ENCODE results near the gene RIT1. TPM values are rescaled to one million over a fixed set of nuclear protein-coding genes. Genes with fewer than 3 reads are reported as not detected.
A peak's percentile ranks its signal among the peaks of the same experiment; 100 is the strongest.

RIT1 gene
- polyA plus RNA-seq, 1 donor from 2014 or later, result 83.5 TPM

- no peak overlapping the region for H2AFZ ChIP-seq (ENCODE audit: low read depth, low read length)
- H3K27ac ChIP-seq (ENCODE audit: low read length), result no peak overlapping the region
- no peaks in the 10 kb centered on the region for H3K27me3 ChIP-seq (ENCODE audit: insufficient read depth, low read depth, low read length)
- H3F3A ChIP-seq (ENCODE audit: insufficient read depth, low read length, poor library complexity, severe bottlenecking), result no peaks in the 10 kb centered on the region
- H4K20me1 ChIP-seq (ENCODE audit: insufficient read depth), result no peaks in the 10 kb centered on the region
- no peak for TF ChIP-seq REST (IDR thresholded peaks at IDR 0.05; ENCODE audit: borderline replicate concordance)
- no peak for TF ChIP-seq EZH2 (IDR thresholded peaks at IDR 0.05; ENCODE audit: borderline replicate concordance, insufficient read depth, low read length, poor library complexity, severe bottlenecking)
- no peak for TF ChIP-seq POLR2AphosphoS5 (IDR thresholded peaks at IDR 0.05)
- no peak for TF ChIP-seq TAF1 (IDR thresholded peaks at IDR 0.05; ENCODE audit: low read depth)
- no peak for TF ChIP-seq CTCF (IDR thresholded peaks at IDR 0.05; ENCODE audit: poor library complexity, severe bottlenecking)
- TF ChIP-seq SMC3 (conservative IDR thresholded peaks at IDR 0.05; ENCODE audit: poor library complexity), result no peak
- no peak for TF ChIP-seq MXI1 (conservative IDR thresholded peaks at IDR 0.05; ENCODE audit: poor library complexity, severe bottlenecking)
- TF ChIP-seq RAD21 (conservative IDR thresholded peaks at IDR 0.05), result no peak
- no peak for TF ChIP-seq EP300 (conservative IDR thresholded peaks at IDR 0.05; ENCODE audit: poor library complexity, severe bottlenecking)
- H3K36me3 ChIP-seq (ENCODE audit: insufficient read depth, low read length), result no peaks in the 10 kb centered on the region
- no peak overlapping the region for H3K9ac ChIP-seq (ENCODE audit: low read length)
- H3K4me2 ChIP-seq (ENCODE audit: low read length), result peak overlapping the region; percentile 35
- H3K79me2 ChIP-seq (replicated peaks; ENCODE audit: insufficient read depth, low read length), result peaks cover 36% of the 10 kb centered on the region
- H3K9me3 ChIP-seq (ENCODE audit: low read length), result no peaks in the 10 kb centered on the region
- H3K4me3 ChIP-seq (ENCODE audit: low read length), result peak overlapping the region; percentile 44
- H3K9me2 ChIP-seq (ENCODE audit: insufficient read depth, low read length), result no peaks in the 10 kb centered on the region
These were observed 60.8 kb downstream of the RIT1 start for GRCh38 chr1:155850345-155850744.

- H3K27ac ChIP-seq (ENCODE audit: low read length), result no peak overlapping the region
- TF ChIP-seq SMC3 (conservative IDR thresholded peaks at IDR 0.05; ENCODE audit: poor library complexity) (no peak), RAD21 (conservative IDR thresholded peaks at IDR 0.05) (no peak), MXI1 (conservative IDR thresholded peaks at IDR 0.05; ENCODE audit: poor library complexity, severe bottlenecking) (no peak), CTCF (IDR thresholded peaks at IDR 0.05; ENCODE audit: poor library complexity, severe bottlenecking) (no peak), EZH2 (IDR thresholded peaks at IDR 0.05; ENCODE audit: borderline replicate concordance, insufficient read depth, low read length, poor library complexity, severe bottlenecking) (no peak), EP300 (conservative IDR thresholded peaks at IDR 0.05; ENCODE audit: poor library complexity, severe bottlenecking) (no peak), POLR2AphosphoS5 (IDR thresholded peaks at IDR 0.05) (no peak), REST (IDR thresholded peaks at IDR 0.05; ENCODE audit: borderline replicate concordance) (no peak), TAF1 (IDR thresholded peaks at IDR 0.05; ENCODE audit: low read depth) (no peak)
- no peak overlapping the region for H3K4me3 ChIP-seq (ENCODE audit: low read length)
- H3K4me2 ChIP-seq (ENCODE audit: low read length), result no peak overlapping the region
- no peak overlapping the region for H2AFZ ChIP-seq (ENCODE audit: low read depth, low read length)
- H4K20me1 ChIP-seq (ENCODE audit: insufficient read depth), result no peaks in the 10 kb centered on the region
- H3F3A ChIP-seq (ENCODE audit: insufficient read depth, low read length, poor library complexity, severe bottlenecking), result no peaks in the 10 kb centered on the region
- H3K9me2 ChIP-seq (ENCODE audit: insufficient read depth, low read length), result no peaks in the 10 kb centered on the region
- H3K9ac ChIP-seq (ENCODE audit: low read length), result no peak overlapping the region
- H3K79me2 ChIP-seq (replicated peaks; ENCODE audit: insufficient read depth, low read length), result peaks cover 41% of the 10 kb centered on the region
- H3K9me3 ChIP-seq (ENCODE audit: low read length), result no peaks in the 10 kb centered on the region
- no peaks in the 10 kb centered on the region for H3K27me3 ChIP-seq (ENCODE audit: insufficient read depth, low read depth, low read length)
- no peaks in the 10 kb centered on the region for H3K36me3 ChIP-seq (ENCODE audit: insufficient read depth, low read length)
These were observed 63.2 kb downstream of the RIT1 start for GRCh38 chr1:155847823-155848529.

Data from neural cell (in vitro differentiated cells).